ENCODE data around the gene CPA5. TPM values are rescaled to one million over a fixed set of nuclear protein-coding genes. Genes with fewer than 3 reads are reported as not detected.

The CPA5 gene
- total and polyA plus RNA-seq, 10 of the 15 experiments (the other 5 are each of a cell fraction or from before 2014, with no cell fraction given), result 0.06 to 0.52 (median 0.29) TPM; not detected in 2

GRCh38 chr7:130383187-130383980 is 38.8 kb downstream of the CPA5 start:
- CTCF ChIA-PET, result no interaction called here
- Histone ChIP-seq H3K9me3 (replicated peaks; ENCODE audit: control insufficient read depth, insufficient read depth, low read length) (no peaks in the 10 kb centered on the region; the same call in 2 of the 3 replicates), H3K79me2 (ENCODE audit: control insufficient read depth, insufficient read depth, low read length) (no peaks in the 10 kb centered on the region), H4K20me1 (ENCODE audit: control insufficient read depth, insufficient read depth) (no peaks in the 10 kb centered on the region), H3K27ac (ENCODE audit: control insufficient read depth, insufficient read depth) (no peak overlapping the region), H2AFZ (ENCODE audit: control insufficient read depth, low read depth, low read length) (no peak overlapping the region), H3K27me3 (replicated peaks in 1 of 2; ENCODE audit: control insufficient read depth in 2 of 2, insufficient read depth in 2 of 2, low read length in 1 of 2) (no peaks in the 10 kb centered on the region), H3K4me3 (no peak overlapping the region), H3K4me1 (ENCODE audit: control insufficient read depth, insufficient read depth, low read length) (no peaks in the 10 kb centered on the region), H3K9ac (ENCODE audit: control insufficient read depth, insufficient read depth, low read length) (no peak overlapping the region), H3K36me3 (ENCODE audit: control insufficient read depth in 2 of 2, insufficient read depth in 2 of 2, low read length in 1 of 2) (no peaks in the 10 kb centered on the region), H3K4me2 (ENCODE audit: control insufficient read depth, insufficient read depth) (no peak overlapping the region)
- FAIRE-seq, result no peak
- intact Hi-C loops (cut with micrococcal nuclease; ENCODE audit: unreplicated experiment) (no loop called here), in situ Hi-C loops (cut with MboI) (no loop called here)
- no peak for DNase-seq (ENCODE audit: low read depth, low spot score)
- POLR2A ChIA-PET, result no interaction called here
- ATAC-seq, result no peak
- no TSS peak for BruUV-seq (replicated peaks)
- WGBS (ENCODE audit: insufficient coverage, insufficient replicate concordance, low lambda C conversion rate, missing lambda C conversion rate), result 65% methylated on average over 17 of the region's 18 CpGs
- SMC1A ChIA-PET (ENCODE audit: uncharacterized antibody, unreplicated experiment), result no interaction called here
- RAD21 ChIA-PET (ENCODE audit: unreplicated experiment), result no interaction called here
- TF ChIP-seq SIN3A (IDR thresholded peaks at IDR 0.05; ENCODE audit: low read depth, low read length) (no peak), NFXL1 (IDR thresholded peaks at IDR 0.05; ENCODE audit: borderline replicate concordance) (no peak), MEF2B (IDR thresholded peaks at IDR 0.05; ENCODE audit: partially characterized antibody, poor library complexity, severe bottlenecking) (no peak), ATF3 (IDR thresholded peaks at IDR 0.05; ENCODE audit: borderline replicate concordance, extremely low read depth, low read depth, low read length) (no peak), SMARCA5 (IDR thresholded peaks at IDR 0.05) (no peak), BACH1 (IDR thresholded peaks at IDR 0.05; ENCODE audit: borderline replicate concordance) (no peak), EP300 (IDR thresholded peaks at IDR 0.05; ENCODE audit: borderline replicate concordance in 1 of 2, control insufficient read depth in 1 of 2, low read depth in 2 of 2, low read length in 2 of 2) (no peak), HDAC2 (IDR thresholded peaks at IDR 0.05) (no peak), GATAD2B (conservative IDR thresholded peaks at IDR 0.05; ENCODE audit: low read depth) (no peak), ZBTB11 (CRISPR knock-in tag; IDR thresholded peaks at IDR 0.05) (no peak), RAD51 (IDR thresholded peaks at IDR 0.05) (no peak), MYC (IDR thresholded peaks at IDR 0.05; ENCODE audit: insufficient read depth, insufficient read length, insufficient replicate concordance, low read length, severe bottlenecking) (no peak), ASH2L (IDR thresholded peaks at IDR 0.05; ENCODE audit: borderline replicate concordance, low read depth) (no peak)
- TF ChIP-seq, protein P1, sequence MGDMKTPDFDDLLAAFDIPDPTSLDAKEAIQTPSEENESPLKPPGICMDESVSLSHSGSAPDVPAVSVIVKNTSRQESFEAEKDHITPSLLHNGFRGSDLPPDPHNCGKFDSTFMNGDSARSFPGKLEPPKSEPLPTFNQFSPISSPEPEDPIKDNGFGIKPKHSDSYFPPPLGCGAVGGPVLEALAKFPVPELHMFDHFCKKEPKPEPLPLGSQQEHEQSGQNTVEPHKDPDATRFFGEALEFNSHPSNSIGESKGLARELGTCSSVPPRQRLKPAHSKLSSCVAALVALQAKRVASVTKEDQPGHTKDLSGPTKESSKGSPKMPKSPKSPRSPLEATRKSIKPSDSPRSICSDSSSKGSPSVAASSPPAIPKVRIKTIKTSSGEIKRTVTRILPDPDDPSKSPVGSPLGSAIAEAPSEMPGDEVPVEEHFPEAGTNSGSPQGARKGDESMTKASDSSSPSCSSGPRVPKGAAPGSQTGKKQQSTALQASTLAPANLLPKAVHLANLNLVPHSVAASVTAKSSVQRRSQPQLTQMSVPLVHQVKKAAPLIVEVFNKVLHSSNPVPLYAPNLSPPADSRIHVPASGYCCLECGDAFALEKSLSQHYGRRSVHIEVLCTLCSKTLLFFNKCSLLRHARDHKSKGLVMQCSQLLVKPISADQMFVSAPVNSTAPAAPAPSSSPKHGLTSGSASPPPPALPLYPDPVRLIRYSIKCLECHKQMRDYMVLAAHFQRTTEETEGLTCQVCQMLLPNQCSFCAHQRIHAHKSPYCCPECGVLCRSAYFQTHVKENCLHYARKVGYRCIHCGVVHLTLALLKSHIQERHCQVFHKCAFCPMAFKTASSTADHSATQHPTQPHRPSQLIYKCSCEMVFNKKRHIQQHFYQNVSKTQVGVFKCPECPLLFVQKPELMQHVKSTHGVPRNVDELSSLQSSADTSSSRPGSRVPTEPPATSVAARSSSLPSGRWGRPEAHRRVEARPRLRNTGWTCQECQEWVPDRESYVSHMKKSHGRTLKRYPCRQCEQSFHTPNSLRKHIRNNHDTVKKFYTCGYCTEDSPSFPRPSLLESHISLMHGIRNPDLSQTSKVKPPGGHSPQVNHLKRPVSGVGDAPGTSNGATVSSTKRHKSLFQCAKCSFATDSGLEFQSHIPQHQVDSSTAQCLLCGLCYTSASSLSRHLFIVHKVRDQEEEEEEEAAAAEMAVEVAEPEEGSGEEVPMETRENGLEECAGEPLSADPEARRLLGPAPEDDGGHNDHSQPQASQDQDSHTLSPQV (IDR thresholded peaks at IDR 0.05), result no peak

Measured in GM12878 (cell line).